Posterior cingulate gyrus (tissue), 11 donors: ENCODE results near the gene RGS5.

Experiments used
- DNase-seq, 10 donors: peaks; one replicate each; pipeline versions ENCODE4 v3.0.0 to v3.0.0-alpha.2; 2020 to 2021; ENCODE audit warnings: mixed read lengths in 3 of 10
- intact Hi-C: fragments of 100-400 bp; cut with DNase I; formaldehyde crosslinking; loops from one replicate; pipeline ENCODE4 v1.15.1; 2023

RGS5 gene

GRCh38 chr1:163186862-163187261 is 15.9 kb downstream of the RGS5 start:
- intact Hi-C loops: no loop called here
- DNase-seq: no peak

- no peak for DNase-seq
- intact Hi-C loops: no loop called here
Observed at GRCh38 chr1:163182330-163182949, 20.3 kb downstream of the RGS5 start.

GRCh38 chr1:163178628-163179027 is 24.1 kb downstream of the RGS5 start:
- DNase-seq: no peak
- intact Hi-C loops: no loop called here

GRCh38 chr1:163176797-163177196 is 25.9 kb downstream of the RGS5 start:
- intact Hi-C loops: no loop called here

GRCh38 chr1:163174524-163175437 is 27.9 kb downstream of the RGS5 start:
- intact Hi-C loops: loop anchor here (2.0 kb wide), 2 partner anchors 104 to 296 kb away; no protein-coding TSS in a partner anchor
- peak; percentile 44 to 96 (median 71) for DNase-seq

More at GRCh38 chr1:163176797-163177196, 25.9 kb downstream of the RGS5 start:
- DNase-seq: no peak

- DNase-seq: no peak
- intact Hi-C loops: no loop called here
Observed at GRCh38 chr1:163173121-163173520, 29.6 kb downstream of the RGS5 start.

- intact Hi-C loops: no loop called here
- DNase-seq: no peak
Observed at GRCh38 chr1:163172596-163172995, 30.1 kb downstream of the RGS5 start.

- intact Hi-C loops: no loop called here
Observed at GRCh38 chr1:163171826-163172225, 30.9 kb downstream of the RGS5 start.

GRCh38 chr1:163170975-163171676 is 31.6 kb downstream of the RGS5 start:
- intact Hi-C loops: no loop called here
- DNase-seq: no peak

More at GRCh38 chr1:163171826-163172225, 30.9 kb downstream of the RGS5 start:
- no peak for DNase-seq

- intact Hi-C loops: no loop called here
Observed at GRCh38 chr1:163170331-163170730, 32.4 kb downstream of the RGS5 start.

GRCh38 chr1:163169553-163169952 is 33.2 kb downstream of the RGS5 start:
- no peak for DNase-seq
- intact Hi-C loops: no loop called here

More at GRCh38 chr1:163170331-163170730, 32.4 kb downstream of the RGS5 start:
- DNase-seq: no peak

- DNase-seq: no peak
- intact Hi-C loops: no loop called here
Observed at GRCh38 chr1:163168053-163168452, 34.7 kb downstream of the RGS5 start.

GRCh38 chr1:163166886-163167555 is 35.7 kb downstream of the RGS5 start:
- no peak for DNase-seq

GRCh38 chr1:163165119-163165518 is 37.6 kb downstream of the RGS5 start:
- intact Hi-C loops: no loop called here
- DNase-seq: no peak

More at GRCh38 chr1:163166886-163167555, 35.7 kb downstream of the RGS5 start:
- intact Hi-C loops: no loop called here

GRCh38 chr1:163163881-163164582 is 38.7 kb downstream of the RGS5 start:
- no peak for DNase-seq
- intact Hi-C loops: no loop called here

- intact Hi-C loops: no loop called here
- DNase-seq: no peak
Observed at GRCh38 chr1:163163163-163163562, 39.6 kb downstream of the RGS5 start.

GRCh38 chr1:163162381-163162914 is 40.3 kb downstream of the RGS5 start:
- intact Hi-C loops: no loop called here
- peak in 1 of 10 donors; percentile 48 for DNase-seq

GRCh38 chr1:163161841-163162240 is 40.9 kb downstream of the RGS5 start:
- DNase-seq: no peak
- intact Hi-C loops: no loop called here

- DNase-seq: no peak
- intact Hi-C loops: no loop called here
Observed at GRCh38 chr1:163161337-163161736, 41.4 kb downstream of the RGS5 start.

GRCh38 chr1:163155606-163156005 is 47.1 kb downstream of the RGS5 start:
- intact Hi-C loops: no loop called here
- DNase-seq: no peak
